ENCODE measurements around the gene PSMD1. TPM values are rescaled to one million over a fixed set of nuclear protein-coding genes. Genes with fewer than 3 reads are reported as not detected.

PSMD1 gene
- total and polyA plus RNA-seq, 2 of the 8 experiments (the other 6 are each of a cell fraction or from before 2014, with no cell fraction given), result 179 to 272 TPM

DNA sequence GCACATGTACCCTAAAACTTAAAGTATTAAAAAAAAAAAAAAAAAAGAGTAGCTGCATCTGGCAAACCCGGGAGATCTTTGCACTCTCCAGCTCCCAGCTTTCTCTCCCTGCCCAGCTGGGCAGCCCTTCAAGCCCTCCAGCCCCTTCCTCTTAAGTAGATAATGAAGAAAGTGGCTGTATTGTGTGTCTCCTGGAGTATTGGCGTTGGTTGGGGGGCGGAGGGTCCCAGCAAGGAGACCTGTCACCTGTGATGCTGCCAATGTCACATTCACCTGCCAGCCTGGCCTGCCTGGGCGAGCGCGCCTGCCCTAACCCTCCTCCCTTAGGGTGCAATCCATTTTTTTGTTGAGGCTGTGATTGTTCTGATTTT, 17.4 kb upstream of the PSMD1 start:
- Histone ChIP-seq H3K23ac (ENCODE audit: insufficient read length) (no peak overlapping the region), H2BK5ac (ENCODE audit: low read depth, low read length) (no peak overlapping the region), H3K4ac (replicated peaks; ENCODE audit: insufficient read length, low read depth, low read length) (no peak overlapping the region), H3K27ac (ENCODE audit: low read depth, low read length) (no peak overlapping the region), H3K36me3 (ENCODE audit: control insufficient read depth in 2 of 4, insufficient read depth in 4 of 4, low read length in 3 of 4) (no peaks in the 10 kb centered on the region), H2AFZ (ENCODE audit: low read length) (no peak overlapping the region), H2BK20ac (ENCODE audit: low read length) (no peak overlapping the region), H3K79me2 (ENCODE audit: control insufficient read depth in 1 of 2, insufficient read depth in 2 of 2, low read length in 2 of 2) (no peaks in the 10 kb centered on the region), H4K20me1 (replicated peaks in 1 of 2; ENCODE audit: control insufficient read depth in 1 of 2, insufficient read depth in 2 of 2, low read length in 2 of 2) (no peaks in the 10 kb centered on the region), H3K18ac (ENCODE audit: extremely low read depth, low read length) (no peak overlapping the region), H3K4me3 (ENCODE audit: extremely low read depth in 1 of 4, insufficient read depth in 2 of 4, low read depth in 3 of 4, low read length in 4 of 4) (no peak overlapping the region), H2BK12ac (ENCODE audit: low read depth, low read length) (no peak overlapping the region), H3K27me3 (replicated peaks in 1 of 4; ENCODE audit: control insufficient read depth in 3 of 4, extremely low read depth in 1 of 4, insufficient read depth in 3 of 4, low read length in 3 of 4) (peaks cover 24 to 36% (median 33%) of the 10 kb centered on the region in 4 experiments), H3K4me1 (replicated peaks in 1 of 4; ENCODE audit: control insufficient read depth in 3 of 4, insufficient read depth in 4 of 4, low read length in 3 of 4) (peaks cover 0 to 6% (median under 1%) of the 10 kb centered on the region in 4 experiments; a peak in 4 of 7 replicates), H2BK15ac (ENCODE audit: low read length) (no peak overlapping the region), H3K23me2 (ENCODE audit: low read depth, low read length) (peaks cover 5% of the 10 kb centered on the region), H2AK5ac (ENCODE audit: low read depth, low read length) (no peak overlapping the region), H3K9ac (replicated peaks in 1 of 4; ENCODE audit: extremely low read depth in 1 of 4, low read depth in 3 of 4, low read length in 3 of 4) (no peak overlapping the region), H3K9me3 (ENCODE audit: insufficient read depth in 2 of 2, low read depth in 1 of 2, low read length in 1 of 2) (no peaks in the 10 kb centered on the region), H3K14ac (ENCODE audit: insufficient read length) (no peak overlapping the region), H4K5ac (ENCODE audit: insufficient read length, low read depth, low read length) (no peak overlapping the region), H4K8ac (ENCODE audit: extremely low read depth, insufficient read depth, low read length) (no peak overlapping the region), H4K91ac (replicated peaks; ENCODE audit: insufficient read length, low read length) (no peak overlapping the region), H3K56ac (replicated peaks; ENCODE audit: insufficient read length, low read depth, low read length) (no peak overlapping the region), H2BK120ac (replicated peaks; ENCODE audit: low read depth, low read length) (no peak overlapping the region), H3K4me2 (ENCODE audit: insufficient read depth in 1 of 2, low read depth in 2 of 2, low read length in 2 of 2) (no peak overlapping the region; a peak in 1 of 4 replicates), H3K79me1 (ENCODE audit: low read depth, low read length) (no peaks in the 10 kb centered on the region)
- FAIRE-seq (no peak), DNase-seq (ENCODE audit: low read depth in 1 of 2, low spot score in 2 of 2) (no peak)
- 88% methylated on average over 6 of the region's 6 CpGs; no CpG with 5 or more reads in 1 of the 2 experiments for WGBS, 2 experiments (ENCODE audit: extremely low coverage in 1 of 2, insufficient coverage in 1 of 2, insufficient read length in 1 of 2, insufficient replicate concordance in 2 of 2, low coverage in 1 of 2, low lambda C conversion rate in 2 of 2, missing lambda C conversion rate in 1 of 2)
- ChIA-PET CTCF (ENCODE audit: partially characterized antibody) (interaction anchor here (0.9 to 7.2 kb wide), 8 partner anchors 13 to 972 kb away, joined by 3 to 38 read pairs (median 4); no protein-coding TSS in a partner anchor), POLR2A (ENCODE audit: partially characterized antibody) (interaction anchor here (1.0 kb wide), 1 partner anchor 153 kb away, joined by 3 read pairs; no protein-coding TSS in a partner anchor)
- TF ChIP-seq, protein P1, sequence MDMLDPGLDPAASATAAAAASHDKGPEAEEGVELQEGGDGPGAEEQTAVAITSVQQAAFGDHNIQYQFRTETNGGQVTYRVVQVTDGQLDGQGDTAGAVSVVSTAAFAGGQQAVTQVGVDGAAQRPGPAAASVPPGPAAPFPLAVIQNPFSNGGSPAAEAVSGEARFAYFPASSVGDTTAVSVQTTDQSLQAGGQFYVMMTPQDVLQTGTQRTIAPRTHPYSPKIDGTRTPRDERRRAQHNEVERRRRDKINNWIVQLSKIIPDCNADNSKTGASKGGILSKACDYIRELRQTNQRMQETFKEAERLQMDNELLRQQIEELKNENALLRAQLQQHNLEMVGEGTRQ (IDR thresholded peaks at IDR 0.05; ENCODE audit: low read length), result no peak
- TF ChIP-seq SRF (IDR thresholded peaks at IDR 0.05; ENCODE audit: low read depth, low read length), result no peak
- TF ChIP-seq, protein P2, sequence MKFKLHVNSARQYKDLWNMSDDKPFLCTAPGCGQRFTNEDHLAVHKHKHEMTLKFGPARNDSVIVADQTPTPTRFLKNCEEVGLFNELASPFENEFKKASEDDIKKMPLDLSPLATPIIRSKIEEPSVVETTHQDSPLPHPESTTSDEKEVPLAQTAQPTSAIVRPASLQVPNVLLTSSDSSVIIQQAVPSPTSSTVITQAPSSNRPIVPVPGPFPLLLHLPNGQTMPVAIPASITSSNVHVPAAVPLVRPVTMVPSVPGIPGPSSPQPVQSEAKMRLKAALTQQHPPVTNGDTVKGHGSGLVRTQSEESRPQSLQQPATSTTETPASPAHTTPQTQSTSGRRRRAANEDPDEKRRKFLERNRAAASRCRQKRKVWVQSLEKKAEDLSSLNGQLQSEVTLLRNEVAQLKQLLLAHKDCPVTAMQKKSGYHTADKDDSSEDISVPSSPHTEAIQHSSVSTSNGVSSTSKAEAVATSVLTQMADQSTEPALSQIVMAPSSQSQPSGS (IDR thresholded peaks at IDR 0.05; ENCODE audit: low read length), result no peak
- TF ChIP-seq EP300 (IDR thresholded peaks at IDR 0.05; ENCODE audit: borderline replicate concordance in 1 of 2, low read depth in 2 of 2, low read length in 2 of 2), result no peak
- TF ChIP-seq EGR1 (IDR thresholded peaks at IDR 0.05; ENCODE audit: borderline replicate concordance, low read depth, low read length), result no peak
- TF ChIP-seq YY1 (IDR thresholded peaks at IDR 0.05; ENCODE audit: low read depth, low read length), result no peak
- no peak for TF ChIP-seq GABPA (IDR thresholded peaks at IDR 0.05; ENCODE audit: borderline replicate concordance, insufficient read depth, low read length)
- TF ChIP-seq, protein P3, sequence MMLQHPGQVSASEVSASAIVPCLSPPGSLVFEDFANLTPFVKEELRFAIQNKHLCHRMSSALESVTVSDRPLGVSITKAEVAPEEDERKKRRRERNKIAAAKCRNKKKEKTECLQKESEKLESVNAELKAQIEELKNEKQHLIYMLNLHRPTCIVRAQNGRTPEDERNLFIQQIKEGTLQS (IDR thresholded peaks at IDR 0.05; ENCODE audit: insufficient read depth, low read depth, low read length), result no peak
- no peak for TF ChIP-seq ASH2L (IDR thresholded peaks at IDR 0.05; ENCODE audit: low read length)
- no peak for TF ChIP-seq SAP30 (IDR thresholded peaks at IDR 0.05; ENCODE audit: insufficient read depth, insufficient replicate concordance, low read length)
